ENCODE data around the gene NKAIN1.
"Not testable (repeated sequence)": the region's sequence is repeated elsewhere in the genome, so short reads cannot be mapped to it uniquely, and the experiment has no call there.

NKAIN1 gene

DNA sequence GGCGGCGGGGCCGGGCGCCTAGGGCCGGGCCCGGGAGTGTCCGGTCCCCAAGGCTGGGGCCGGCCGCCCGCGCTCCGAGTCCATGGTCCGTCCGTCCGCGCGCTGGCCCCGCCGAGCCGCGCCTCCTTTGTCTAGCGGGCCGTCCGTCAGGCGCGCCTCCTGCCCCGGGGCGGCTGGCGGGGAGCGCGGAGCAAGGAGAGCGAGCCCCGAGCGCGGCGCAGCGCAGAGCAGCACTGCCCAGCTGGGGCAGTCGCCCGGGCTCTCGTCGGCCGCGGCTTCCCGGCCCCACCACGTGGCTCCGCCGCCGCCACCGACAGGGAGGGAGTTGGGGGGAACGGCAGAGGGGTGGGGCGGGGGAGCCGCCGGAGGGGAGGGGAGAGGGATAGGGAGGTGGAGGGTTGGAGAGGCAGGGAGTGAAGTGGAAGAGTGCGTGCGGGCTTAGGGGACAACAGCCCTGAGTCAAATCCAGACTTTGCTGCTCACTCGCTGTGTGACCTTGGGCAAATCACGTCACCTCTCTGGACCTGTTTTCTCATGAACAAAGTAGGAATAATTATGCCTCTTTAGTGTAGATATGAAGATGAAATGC is at the start of gene NKAIN1:
TSS of gene NKAIN1 (minus strand) at position 235 of the 589 bp plus-strand sequence. CDS start 340 bp downstream, outside the sequence.
- Histone ChIP-seq H3K4me1 (ENCODE audit: low read length) (no peaks in the 10 kb centered on the region), H3K27me3 (replicated peaks; ENCODE audit: insufficient read depth, low read length) (peaks cover 38% of the 10 kb centered on the region), H3K4me2 (ENCODE audit: low read depth, low read length) (no peak within 1 kb of the TSS), H3K27ac (ENCODE audit: low read length) (no peak within 1 kb of the TSS), H4K20me1 (ENCODE audit: insufficient read depth, low read length) (no peaks in the 10 kb centered on the region), H2AFZ (ENCODE audit: low read length) (no peak within 1 kb of the TSS), H3K9ac (ENCODE audit: low read length) (no peak within 1 kb of the TSS), H3K79me2 (ENCODE audit: low read length) (no peaks in the 10 kb centered on the region), H3K9me3 (replicated peaks; ENCODE audit: insufficient read depth, low read length) (no peaks in the 10 kb centered on the region), H3K4me3 (ENCODE audit: low read length) (no peak within 1 kb of the TSS), H3K36me3 (replicated peaks; ENCODE audit: insufficient read depth, low read length) (no peaks in the 10 kb centered on the region), H3K9me2 (replicated peaks; ENCODE audit: insufficient read depth, low read length) (no peaks in the 10 kb centered on the region), H3F3A (ENCODE audit: insufficient read depth, low read length) (no peaks in the 10 kb centered on the region)
- no peak for DNase-seq
- TF ChIP-seq EZH2 (optimal IDR thresholded peaks at IDR 0.05; ENCODE audit: low read depth, low read length) (no peak), EZH2phosphoT487 (IDR thresholded peaks at IDR 0.05; ENCODE audit: low read length) (no peak)
- TF ChIP-seq, protein P1, sequence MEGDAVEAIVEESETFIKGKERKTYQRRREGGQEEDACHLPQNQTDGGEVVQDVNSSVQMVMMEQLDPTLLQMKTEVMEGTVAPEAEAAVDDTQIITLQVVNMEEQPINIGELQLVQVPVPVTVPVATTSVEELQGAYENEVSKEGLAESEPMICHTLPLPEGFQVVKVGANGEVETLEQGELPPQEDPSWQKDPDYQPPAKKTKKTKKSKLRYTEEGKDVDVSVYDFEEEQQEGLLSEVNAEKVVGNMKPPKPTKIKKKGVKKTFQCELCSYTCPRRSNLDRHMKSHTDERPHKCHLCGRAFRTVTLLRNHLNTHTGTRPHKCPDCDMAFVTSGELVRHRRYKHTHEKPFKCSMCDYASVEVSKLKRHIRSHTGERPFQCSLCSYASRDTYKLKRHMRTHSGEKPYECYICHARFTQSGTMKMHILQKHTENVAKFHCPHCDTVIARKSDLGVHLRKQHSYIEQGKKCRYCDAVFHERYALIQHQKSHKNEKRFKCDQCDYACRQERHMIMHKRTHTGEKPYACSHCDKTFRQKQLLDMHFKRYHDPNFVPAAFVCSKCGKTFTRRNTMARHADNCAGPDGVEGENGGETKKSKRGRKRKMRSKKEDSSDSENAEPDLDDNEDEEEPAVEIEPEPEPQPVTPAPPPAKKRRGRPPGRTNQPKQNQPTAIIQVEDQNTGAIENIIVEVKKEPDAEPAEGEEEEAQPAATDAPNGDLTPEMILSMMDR (IDR thresholded peaks at IDR 0.05; ENCODE audit: low read length), result no peak

DNA sequence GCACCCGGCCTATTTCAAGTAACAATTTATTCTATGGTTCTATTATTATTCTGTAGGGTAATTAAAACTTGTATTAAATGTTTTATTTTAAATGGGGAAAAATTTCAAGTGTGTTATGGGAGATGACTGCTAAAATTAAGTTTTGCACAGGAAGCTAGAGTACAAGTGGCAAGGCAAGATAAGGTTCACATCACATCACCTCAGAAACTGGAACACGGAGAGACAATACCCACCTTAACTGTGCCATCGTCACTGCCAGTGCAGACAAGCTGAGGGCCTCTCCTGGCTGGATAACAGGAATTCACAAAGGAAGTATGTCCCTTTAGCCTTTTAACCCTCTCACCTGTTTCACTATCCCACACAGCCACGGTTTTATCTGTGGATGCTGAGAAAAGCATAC is 49.3 kb upstream of the NKAIN1 start:
- Histone ChIP-seq H3F3A (ENCODE audit: insufficient read depth, low read length) (no peaks in the 10 kb centered on the region), H3K9me2 (replicated peaks; ENCODE audit: insufficient read depth, low read length) (no peaks in the 10 kb centered on the region), H3K4me2 (ENCODE audit: low read depth, low read length) (no peak overlapping the region)

DNA sequence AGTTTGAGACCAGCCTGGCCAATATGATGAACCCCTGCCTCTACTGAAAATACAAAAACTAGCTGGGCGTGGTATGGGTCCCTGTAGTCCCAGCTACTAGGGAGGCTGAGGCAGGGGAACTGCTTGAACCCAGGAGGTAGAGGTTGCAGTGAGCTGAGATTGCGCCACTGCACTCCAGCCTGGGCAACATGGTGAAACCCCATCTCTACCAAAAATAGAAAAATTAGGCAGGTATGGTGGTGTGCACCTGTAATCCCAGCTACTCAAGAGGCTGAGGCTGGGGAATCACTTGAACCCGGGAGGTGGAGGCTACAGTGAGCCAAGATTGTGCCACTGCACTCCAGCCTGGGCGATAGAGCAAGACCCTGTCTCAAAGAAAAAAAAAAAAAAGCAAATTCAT is 48.1 kb upstream of the NKAIN1 start:
- H3K9me2 ChIP-seq (replicated peaks; ENCODE audit: insufficient read depth, low read length); H3K4me3 ChIP-seq (ENCODE audit: low read length); H4K20me1 ChIP-seq (ENCODE audit: insufficient read depth, low read length); H3K36me3 ChIP-seq (replicated peaks; ENCODE audit: insufficient read depth, low read length); H3F3A ChIP-seq (ENCODE audit: insufficient read depth, low read length); DNase-seq; H3K9me3 ChIP-seq (replicated peaks; ENCODE audit: insufficient read depth, low read length); H3K27me3 ChIP-seq (replicated peaks; ENCODE audit: insufficient read depth, low read length); H2AFZ ChIP-seq (ENCODE audit: low read length); H3K27ac ChIP-seq (ENCODE audit: low read length); H3K4me1 ChIP-seq (ENCODE audit: low read length); H3K9ac ChIP-seq (ENCODE audit: low read length); H3K4me2 ChIP-seq (ENCODE audit: low read depth, low read length): not testable (repeated sequence)
- peaks cover 14% of the 10 kb centered on the region for H3K79me2 ChIP-seq (ENCODE audit: low read length)

More for the DNA sequence above, 49.3 kb upstream of the NKAIN1 start:
- no peak for DNase-seq
- H3K36me3 ChIP-seq (replicated peaks; ENCODE audit: insufficient read depth, low read length), result peaks cover 8% of the 10 kb centered on the region; the same call in 1 of the 2 replicates
- TF ChIP-seq, protein P1 (IDR thresholded peaks at IDR 0.05; ENCODE audit: low read length), result no peak
- TF ChIP-seq EZH2phosphoT487 (IDR thresholded peaks at IDR 0.05; ENCODE audit: low read length), result no peak
- TF ChIP-seq EZH2 (optimal IDR thresholded peaks at IDR 0.05; ENCODE audit: low read depth, low read length), result no peak
- no peaks in the 10 kb centered on the region for H3K9me3 ChIP-seq (replicated peaks; ENCODE audit: insufficient read depth, low read length)
- no peaks in the 10 kb centered on the region for H4K20me1 ChIP-seq (ENCODE audit: insufficient read depth, low read length)
- H3K27ac ChIP-seq (ENCODE audit: low read length), result no peak overlapping the region
- no peaks in the 10 kb centered on the region for H3K27me3 ChIP-seq (replicated peaks; ENCODE audit: insufficient read depth, low read length)
- no peak overlapping the region for H3K4me3 ChIP-seq (ENCODE audit: low read length)
- H3K9ac ChIP-seq (ENCODE audit: low read length), result no peak overlapping the region
- no peaks in the 10 kb centered on the region for H3K4me1 ChIP-seq (ENCODE audit: low read length)
- peaks cover 27% of the 10 kb centered on the region for H3K79me2 ChIP-seq (ENCODE audit: low read length)
- no peak overlapping the region for H2AFZ ChIP-seq (ENCODE audit: low read length)

DNA sequence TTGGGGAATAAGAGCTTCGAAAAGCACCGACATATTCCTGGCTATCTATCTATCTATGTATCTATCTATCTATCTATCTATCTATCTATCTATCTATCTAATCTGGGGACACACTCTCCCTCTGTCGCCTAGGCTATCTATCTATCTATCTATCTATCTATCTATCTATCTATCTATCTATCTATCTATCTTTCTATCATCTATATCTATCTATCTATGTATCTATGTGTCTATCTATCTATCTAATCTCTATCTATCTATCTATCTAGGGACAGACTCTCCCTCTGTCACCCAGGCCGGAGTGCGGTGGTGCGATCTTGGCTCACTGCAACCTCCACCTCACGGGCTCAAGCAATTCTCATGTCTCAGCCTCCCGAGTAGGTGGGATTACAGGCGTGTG is 42.7 kb upstream of the NKAIN1 start:
- H3K27me3 ChIP-seq (replicated peaks; ENCODE audit: insufficient read depth, low read length); DNase-seq; H3K4me2 ChIP-seq (ENCODE audit: low read depth, low read length); H3K4me3 ChIP-seq (ENCODE audit: low read length); H3K9ac ChIP-seq (ENCODE audit: low read length); H3F3A ChIP-seq (ENCODE audit: insufficient read depth, low read length); H3K4me1 ChIP-seq (ENCODE audit: low read length); H4K20me1 ChIP-seq (ENCODE audit: insufficient read depth, low read length); H2AFZ ChIP-seq (ENCODE audit: low read length); H3K9me2 ChIP-seq (replicated peaks; ENCODE audit: insufficient read depth, low read length); H3K79me2 ChIP-seq (ENCODE audit: low read length); H3K9me3 ChIP-seq (replicated peaks; ENCODE audit: insufficient read depth, low read length); H3K36me3 ChIP-seq (replicated peaks; ENCODE audit: insufficient read depth, low read length); H3K27ac ChIP-seq (ENCODE audit: low read length): not testable (repeated sequence)
